LNCAP (cell line): ENCODE data around the gene LIN9.

Source experiments
- CTCF ChIP-seq: fragments of 450-650 bp; IDR thresholded peaks from 2 replicates; pipeline ENCODE4 v1.5.1; 2017; ENCODE audit warnings: mild to moderate bottlenecking

LIN9 gene

GRCh38 chr1:226329237-226329636, 20.3 kb upstream of the LIN9 start:
- TF ChIP-seq CTCF = no peak

- TF ChIP-seq CTCF = no peak
These were observed 18.8 kb upstream of the LIN9 start for GRCh38 chr1:226327761-226328162.

GRCh38 chr1:226325178-226325577, 16.2 kb upstream of the LIN9 start:
- no peak for TF ChIP-seq CTCF

- TF ChIP-seq CTCF = no peak
These were observed 15.5 kb upstream of the LIN9 start for GRCh38 chr1:226324479-226324878.

GRCh38 chr1:226322986-226323385, 14.0 kb upstream of the LIN9 start:
- TF ChIP-seq CTCF = no peak

- TF ChIP-seq CTCF = no peak
These were observed 12.0 kb upstream of the LIN9 start for GRCh38 chr1:226320930-226321329.

- TF ChIP-seq CTCF = no peak
These were observed 9.5 kb upstream of the LIN9 start for GRCh38 chr1:226318471-226318870.

GRCh38 chr1:226314055-226314454, 5.1 kb upstream of the LIN9 start:
- no peak for TF ChIP-seq CTCF
